Astrocyte (in vitro differentiated cells and primary cell): Measurements from ENCODE around the gene CNTNAP5.

Experiments
- CTCF ChIP-seq: IDR thresholded peaks from 2 replicates; pipeline ENCODE4 v1.5.1; 2011; ENCODE audit warnings: low read depth, mild to moderate bottlenecking, inconsistent platforms, low read length, moderate library complexity; ENCODE audit not compliant: insufficient read depth
- EZH2 ChIP-seq: IDR thresholded peaks from 2 replicates; pipeline ENCODE4 v1.6.1; 2012; ENCODE audit warnings: mild to moderate bottlenecking, low read length, inconsistent platforms; ENCODE audit not compliant: insufficient read depth

GRCh38 chr2:124354466-124354865 lies 329.4 kb downstream of the CNTNAP5 start:
- TF ChIP-seq CTCF (no peak), EZH2 (no peak)
